ENCODE measurements around the gene CHID1.

CHID1 gene

DNA sequence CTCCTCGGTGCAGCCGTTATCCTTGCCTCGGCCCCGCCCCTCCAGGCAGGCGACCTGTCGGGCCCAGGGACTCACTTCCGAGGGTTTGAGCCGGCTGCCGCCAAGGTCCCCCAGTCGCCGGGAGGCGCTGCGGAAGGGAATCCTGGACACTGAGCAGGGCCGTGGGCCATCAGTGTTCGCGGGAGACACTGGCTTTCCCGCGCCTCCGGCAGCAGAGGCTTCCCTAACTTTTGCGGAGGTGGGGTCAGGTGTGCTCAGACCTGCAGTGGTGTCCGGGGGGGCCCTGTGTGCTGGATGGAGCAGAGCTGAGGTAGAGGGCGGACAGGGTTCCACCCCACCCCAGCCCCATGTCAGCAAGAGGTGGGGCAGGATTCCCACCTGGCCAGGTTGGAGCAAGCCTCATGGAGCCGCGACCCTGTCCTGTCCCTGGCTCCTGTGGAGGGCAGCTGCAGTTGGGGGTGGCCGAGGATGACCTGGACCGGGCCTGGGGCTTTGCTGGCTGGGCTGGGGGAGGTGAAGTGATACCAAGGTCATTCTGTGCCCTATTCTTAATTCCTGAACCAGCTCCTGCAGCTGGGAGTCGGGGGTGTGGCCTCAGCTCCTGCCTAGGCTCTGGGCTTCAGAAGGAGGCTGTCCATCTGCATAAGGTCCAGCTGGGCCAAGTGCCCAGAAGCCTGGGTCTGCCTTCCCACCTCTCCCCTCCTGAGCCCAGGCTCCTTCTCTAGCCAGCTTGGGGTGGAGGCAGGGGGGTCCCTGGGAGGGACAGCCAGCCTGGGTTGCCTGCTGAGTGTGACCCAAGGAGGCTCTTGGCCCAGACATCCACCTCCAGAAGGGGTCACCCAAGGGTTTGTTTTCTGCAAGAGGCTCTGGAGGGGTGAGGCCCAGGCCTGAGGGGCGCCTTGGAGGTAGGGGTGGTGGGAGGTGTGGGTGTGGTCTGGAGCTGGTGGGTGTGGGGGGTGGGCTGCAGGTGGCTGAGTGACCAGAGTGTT, 59.5 kb downstream of the CHID1 start:
- no peak for DNase-seq (ENCODE audit: extremely low read depth in 1 of 2, low read depth in 1 of 2)

- no peak for DNase-seq (ENCODE audit: extremely low read depth in 1 of 2, low read depth in 1 of 2)
Observed at GRCh38 chr11:849951-850774, 60.4 kb downstream of the CHID1 start.

- DNase-seq (ENCODE audit: extremely low read depth in 1 of 2, low read depth in 1 of 2): no peak
Observed at GRCh38 chr11:849104-849824, 61.3 kb downstream of the CHID1 start.

DNA sequence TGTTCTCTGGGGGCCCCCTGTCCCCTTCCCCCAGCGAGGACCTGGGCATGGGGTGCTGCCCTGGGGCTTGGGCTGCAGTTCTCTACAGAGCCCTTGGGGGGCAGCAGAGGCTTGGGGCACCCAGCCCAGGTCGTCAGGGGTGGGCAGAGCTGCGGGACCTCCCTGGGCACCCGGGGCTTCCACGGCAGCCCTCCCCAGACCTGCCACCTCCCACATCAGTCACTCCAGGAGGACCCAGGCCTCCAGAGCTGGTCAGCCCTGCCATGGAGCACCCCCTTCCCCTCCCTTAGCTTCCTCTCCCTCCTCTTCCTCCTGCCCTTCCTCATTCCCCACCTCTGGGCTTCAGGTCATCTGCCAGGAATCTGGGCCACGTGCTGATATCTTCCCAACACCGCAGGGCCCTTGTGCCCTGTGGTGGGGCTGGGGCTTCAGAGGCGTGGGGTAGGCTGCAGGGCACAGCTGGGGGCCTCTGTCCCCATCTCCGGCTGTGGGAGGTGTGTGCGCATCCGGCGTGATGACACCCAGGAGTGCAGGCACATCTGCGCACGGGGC, 62.2 kb downstream of the CHID1 start:
- no peak for DNase-seq (ENCODE audit: extremely low read depth in 1 of 2, low read depth in 1 of 2)

DNA sequence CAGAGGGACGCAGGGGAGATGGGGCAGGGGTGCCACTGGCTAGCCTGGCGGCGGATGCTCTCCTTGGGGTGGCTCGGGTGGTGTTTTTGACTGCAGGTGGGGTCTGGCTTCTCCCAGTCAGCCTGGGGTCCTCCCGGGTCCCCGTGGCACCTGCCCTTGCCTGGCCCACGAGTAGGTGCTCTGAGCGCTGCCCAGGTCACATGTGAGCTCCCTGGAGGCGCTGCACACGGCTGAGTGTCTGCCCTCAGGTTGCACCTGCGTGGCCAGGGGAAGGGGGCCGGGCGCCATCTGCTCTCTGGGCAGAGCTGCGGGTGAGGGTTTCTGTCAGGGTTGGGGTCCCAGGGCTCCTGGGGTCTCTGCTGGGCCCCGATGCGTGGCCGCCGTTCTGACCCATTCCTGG, 62.7 kb downstream of the CHID1 start:
- no peak for DNase-seq (ENCODE audit: extremely low read depth in 1 of 2, low read depth in 1 of 2)

DNA sequence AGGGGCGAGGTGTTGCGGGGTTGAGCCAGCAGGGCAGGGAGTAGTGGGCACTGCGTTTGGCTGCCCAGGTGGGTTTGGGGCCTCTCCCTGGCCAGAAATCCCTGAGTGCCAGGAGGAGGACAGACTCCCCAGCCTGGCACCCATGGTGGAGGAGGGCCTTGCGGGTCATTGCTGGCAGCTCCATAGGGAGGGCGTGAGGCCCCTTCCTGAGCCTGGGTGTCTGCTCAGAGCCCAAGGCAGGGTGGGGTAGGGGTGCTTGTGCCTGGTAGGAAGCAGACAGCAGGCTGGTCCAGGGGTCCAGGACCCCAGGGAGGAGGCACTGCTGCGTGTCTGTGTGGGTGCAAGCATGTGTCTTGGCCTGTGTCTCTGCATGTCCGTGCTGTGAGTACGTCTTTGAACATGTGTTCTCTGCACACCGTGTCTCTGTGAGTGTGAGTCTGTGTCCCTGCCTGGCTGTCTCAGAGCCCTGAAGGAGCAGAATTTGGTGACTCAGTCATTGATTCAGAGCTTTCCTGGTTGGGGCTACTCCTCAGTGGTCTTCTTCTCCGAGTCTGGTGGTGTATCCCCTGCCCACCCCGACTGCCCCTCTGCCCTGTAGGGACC, 64.0 kb downstream of the CHID1 start:
- no peak for DNase-seq (ENCODE audit: extremely low read depth in 1 of 2, low read depth in 1 of 2)

DNA sequence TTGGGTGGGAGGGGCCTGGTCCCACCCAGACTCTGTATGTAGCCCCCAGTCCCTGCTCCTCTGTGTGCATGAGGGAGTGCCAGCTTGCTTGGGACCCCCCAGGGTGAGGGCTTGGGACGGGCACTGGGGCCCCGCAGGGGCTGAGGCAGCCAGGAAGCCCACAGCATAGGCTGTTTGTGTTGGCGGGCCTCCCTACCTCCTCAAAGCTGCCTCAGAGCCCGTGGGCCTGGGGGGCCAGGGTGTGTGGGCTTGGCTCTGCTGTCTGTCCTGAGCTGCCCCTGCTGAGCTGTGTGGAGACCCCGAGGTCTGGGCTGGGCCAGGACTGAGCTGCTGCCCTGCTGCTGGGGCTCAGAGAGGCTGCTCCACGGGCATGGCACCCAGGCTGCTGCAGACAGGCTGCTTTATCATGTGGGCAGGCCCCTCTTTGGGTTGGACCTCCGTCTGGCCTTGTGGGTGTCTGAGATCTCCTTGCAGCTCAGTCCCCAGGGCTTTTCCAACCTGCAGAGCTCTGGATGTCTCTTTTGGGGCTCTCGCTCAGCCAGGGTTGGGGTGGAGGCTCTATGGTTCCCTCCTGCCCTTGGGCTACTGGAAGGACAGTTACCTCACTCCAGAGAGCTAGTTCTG, 64.6 kb downstream of the CHID1 start:
- no peak for DNase-seq (ENCODE audit: extremely low read depth in 1 of 2, low read depth in 1 of 2)

DNA sequence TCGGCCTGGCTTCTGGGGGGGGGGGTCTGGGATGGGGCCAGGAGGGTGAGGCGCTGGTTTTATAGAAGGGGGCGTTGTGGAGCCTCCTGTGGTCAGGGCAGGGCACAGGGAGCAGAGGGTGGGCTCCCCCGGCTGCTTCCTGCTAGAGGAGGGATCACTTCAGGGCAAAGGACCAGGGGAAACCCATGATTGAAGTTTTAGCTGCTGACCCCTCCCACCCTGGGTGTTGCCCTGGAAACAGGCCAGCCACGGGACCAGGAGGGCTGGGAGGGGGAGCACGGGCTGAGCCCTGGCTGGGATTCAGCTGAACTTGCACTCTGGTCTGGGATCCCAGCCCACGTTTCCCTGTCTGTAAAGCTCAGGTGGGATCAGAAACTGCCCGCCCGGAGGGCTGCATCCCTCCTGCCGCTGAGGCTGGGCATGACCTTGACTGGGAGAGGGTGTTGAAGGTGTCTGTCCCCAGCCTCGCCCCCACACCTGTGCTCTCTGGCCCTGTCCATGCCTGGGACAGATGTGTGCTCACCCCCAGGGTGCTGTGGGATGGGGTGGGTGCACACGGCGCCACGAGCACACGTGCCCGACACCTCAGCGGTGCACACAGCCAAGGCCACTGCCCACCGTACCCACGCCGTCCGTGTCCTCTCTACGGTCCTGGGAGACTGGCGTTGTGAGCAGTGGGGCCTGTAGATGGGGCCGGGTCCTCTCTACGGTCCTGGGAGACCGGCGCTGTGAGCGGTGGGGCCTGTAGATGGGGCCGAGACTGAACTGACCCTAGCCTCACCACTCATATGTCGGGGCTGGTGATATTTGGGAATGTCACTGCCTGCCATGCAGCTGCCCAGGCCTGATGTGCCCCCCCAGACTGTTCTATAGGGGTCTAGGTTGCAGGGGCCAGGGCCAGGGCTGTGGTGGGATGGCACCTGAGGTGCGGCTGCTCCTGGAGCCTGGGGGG, 65.6 kb downstream of the CHID1 start:
- DNase-seq (ENCODE audit: extremely low read depth in 1 of 2, low read depth in 1 of 2): no peak

- DNase-seq (ENCODE audit: extremely low read depth in 1 of 2, low read depth in 1 of 2): no peak
Observed at GRCh38 chr11:843818-844692, 66.6 kb downstream of the CHID1 start.

DNA sequence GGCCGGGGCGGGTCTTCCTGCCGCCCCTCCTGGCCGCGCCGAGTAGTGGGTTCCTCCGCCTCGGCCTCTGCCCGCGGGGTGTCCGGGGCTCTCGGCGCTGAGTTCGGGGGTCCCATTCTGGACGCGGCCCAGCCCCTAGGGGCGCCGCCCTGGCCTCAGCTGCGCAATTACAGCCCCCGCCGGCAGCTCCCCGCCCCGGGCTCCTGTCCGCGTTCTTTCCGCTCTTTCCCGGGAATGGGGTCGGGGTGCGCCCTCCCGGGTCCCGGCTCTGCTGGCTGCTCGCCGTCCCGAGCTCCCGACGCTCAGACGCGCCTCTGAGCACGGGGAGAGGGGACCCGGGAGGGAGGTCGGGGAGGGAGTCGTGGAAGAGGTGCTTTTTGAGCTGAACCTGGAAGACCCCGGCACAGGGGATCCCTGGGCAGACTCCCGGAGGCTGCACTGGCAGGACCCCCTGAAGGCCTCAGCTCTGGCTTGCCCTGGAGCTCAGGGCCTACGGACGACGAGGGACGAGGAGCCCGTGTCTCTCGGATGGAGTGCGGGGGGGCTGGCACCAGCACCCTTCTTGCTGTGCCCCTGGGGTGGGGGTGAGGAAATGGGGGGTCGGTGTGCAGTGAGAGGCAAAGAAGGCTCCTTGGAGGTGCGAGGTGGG, 67.4 kb downstream of the CHID1 start:
- no peak for DNase-seq (ENCODE audit: extremely low read depth in 1 of 2, low read depth in 1 of 2)

GRCh38 chr11:842370-843002, 68.1 kb downstream of the CHID1 start, which contains the start of the genes POLR2L and TSPAN4:
Gene POLR2L (minus strand): TSS chr11:842529. CDS start chr11:842508, 21 bp downstream.
Gene TSPAN4 (plus strand): TSS chr11:842852. CDS start chr11:850305, 7,453 bp downstream.
- peak; percentile 75 to 76 for DNase-seq (ENCODE audit: extremely low read depth in 1 of 2, low read depth in 1 of 2)

- no peak for DNase-seq (ENCODE audit: extremely low read depth in 1 of 2, low read depth in 1 of 2)
Observed at GRCh38 chr11:841981-842369, 68.6 kb downstream of the CHID1 start.

DNA sequence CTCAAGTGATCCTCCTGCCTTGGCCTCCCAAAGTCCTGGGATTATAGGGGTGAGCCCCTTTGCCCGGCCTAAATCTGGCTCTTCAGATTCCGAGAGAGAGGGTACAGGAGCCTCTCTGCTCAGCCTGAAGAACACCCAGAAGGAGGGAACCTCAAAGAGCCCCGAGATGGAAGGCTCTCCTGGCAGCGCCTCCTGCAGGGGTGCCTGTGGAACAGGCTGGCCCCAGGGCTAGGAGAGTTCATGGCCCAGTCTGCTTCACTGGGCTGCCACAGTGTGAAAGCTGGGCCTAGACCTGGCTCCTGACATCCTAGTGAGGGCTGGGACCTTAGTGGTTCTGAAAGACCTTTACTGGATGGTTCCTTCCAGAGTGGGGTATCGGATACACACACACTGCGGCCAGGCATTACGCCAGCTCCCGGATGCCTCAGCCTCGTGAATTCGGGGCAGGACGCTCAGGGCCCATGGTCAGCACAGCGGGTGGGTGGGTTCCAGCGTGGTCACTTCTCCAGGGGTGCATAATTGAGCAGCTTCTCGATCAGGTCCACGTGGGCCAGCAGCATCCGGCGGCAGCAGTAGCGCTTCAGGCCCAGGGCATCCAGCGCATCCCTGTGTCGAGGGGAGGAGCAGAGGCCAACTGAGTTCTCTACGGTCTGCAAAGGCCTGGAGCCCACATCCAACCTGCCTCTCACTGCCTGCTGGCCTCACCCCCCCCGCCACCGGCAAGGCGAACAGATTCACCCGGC, 70.6 kb downstream of the CHID1 start:
- no peak for DNase-seq (ENCODE audit: extremely low read depth in 1 of 2, low read depth in 1 of 2)

DNA sequence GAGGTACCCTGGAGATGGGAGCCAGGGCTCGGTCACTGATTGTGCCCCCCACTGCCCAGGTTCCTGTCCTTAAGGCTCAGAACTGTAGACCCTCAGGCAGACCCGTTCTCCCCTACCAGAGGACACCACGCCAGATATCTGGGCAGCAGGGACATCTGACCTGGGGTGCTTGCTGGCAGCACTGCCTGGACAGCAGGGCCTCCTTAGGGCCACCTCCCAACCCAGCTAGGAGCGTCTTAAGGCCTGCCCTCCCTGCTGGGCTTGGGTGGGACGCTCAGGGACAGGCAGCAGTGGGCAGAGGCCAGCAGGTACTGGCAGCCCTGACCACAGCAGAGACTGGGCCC, 71.4 kb downstream of the CHID1 start:
- DNase-seq (ENCODE audit: extremely low read depth in 1 of 2, low read depth in 1 of 2): no peak

DNA sequence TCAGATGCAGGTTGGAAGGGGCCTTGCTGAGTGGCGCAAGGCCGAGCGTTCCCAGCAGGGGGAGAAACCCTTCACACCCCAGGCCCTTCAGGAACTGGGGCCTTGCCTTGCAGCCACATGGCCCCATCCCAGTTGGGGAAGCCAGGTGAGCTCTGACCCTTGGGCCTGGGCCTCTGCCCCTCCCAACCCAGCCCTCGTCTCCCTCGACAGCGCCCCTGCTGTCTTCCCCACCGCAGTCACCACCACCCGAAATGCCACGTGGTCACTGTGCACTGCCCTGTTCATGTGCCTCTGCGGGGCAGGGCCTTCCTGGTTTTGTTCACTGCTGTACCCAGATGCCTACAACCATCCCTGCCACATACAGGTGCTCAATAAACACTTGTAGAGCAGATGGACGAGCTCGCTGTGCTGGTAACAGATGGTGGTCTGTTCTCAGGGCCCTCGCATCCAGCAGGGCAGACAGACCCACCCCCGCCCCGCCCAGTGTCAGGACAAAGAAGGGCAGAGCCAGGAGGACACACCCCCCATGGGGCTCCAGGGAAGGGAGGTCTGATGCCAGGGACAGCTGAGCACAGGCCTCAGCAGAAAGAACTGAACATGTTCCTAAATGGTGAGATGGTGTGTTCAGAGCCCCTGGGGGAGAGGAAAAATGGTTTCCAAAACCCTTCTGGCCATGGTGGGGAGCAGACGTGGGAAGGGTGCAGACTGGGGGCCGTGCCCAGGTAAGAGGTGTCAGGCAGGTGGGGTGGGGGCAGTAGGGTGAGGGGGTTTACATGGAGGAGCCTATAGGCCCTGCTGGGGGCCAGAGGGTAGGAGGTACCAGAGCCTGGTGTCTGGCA, 72.0 kb downstream of the CHID1 start:
- DNase-seq (ENCODE audit: extremely low read depth in 1 of 2, low read depth in 1 of 2): no peak
